ENCODE measurements around the gene GATA3. TPM values are rescaled to one million over a fixed set of nuclear protein-coding genes. Genes with fewer than 3 reads are reported as not detected.

The GATA3 gene
- total RNA-seq, 1 experiment from 2014 or later, result 3.1 TPM

GRCh38 chr10:8112942-8113442 is 58.5 kb downstream of the GATA3 start:
- ChIA-PET POLR2A (ENCODE audit: low non-redundant PET) (no interaction called here), CTCF (no interaction called here)
- no peak overlapping the region for H3K4me3 ChIP-seq (ENCODE audit: low read depth, low read length, poor library complexity, severe bottlenecking)
- H3K27me3 ChIP-seq (replicated peaks; ENCODE audit: insufficient read depth, low read depth, low read length, poor library complexity), result no peaks in the 10 kb centered on the region
- TF ChIP-seq CTCF (conservative IDR thresholded peaks at IDR 0.05; ENCODE audit: low read depth, low read length) (no peak), EZH2 (IDR thresholded peaks at IDR 0.05; ENCODE audit: borderline replicate concordance, low read depth, low read length, poor library complexity, severe bottlenecking) (no peak)
- H3K9me3 ChIP-seq (ENCODE audit: low read depth, low read length, poor library complexity, severe bottlenecking), result no peaks in the 10 kb centered on the region
- H3K4me1 ChIP-seq (ENCODE audit: insufficient read depth, low read length, poor library complexity, severe bottlenecking), result no peaks in the 10 kb centered on the region
- BruUV-seq (replicated peaks), result no TSS peak
- no peaks in the 10 kb centered on the region for H3K36me3 ChIP-seq (ENCODE audit: insufficient read depth, low read length, poor library complexity, severe bottlenecking)
- no peak overlapping the region for H3K27ac ChIP-seq (ENCODE audit: low read depth, low read length, poor library complexity, severe bottlenecking)
- intact Hi-C loops (cut with micrococcal nuclease; ENCODE audit: unreplicated experiment), result no loop called here
- no peak for DNase-seq (ENCODE audit: low spot score)

GRCh38 chr10:8113616-8114015 is 59.1 kb downstream of the GATA3 start:
- Histone ChIP-seq H3K27ac (ENCODE audit: low read depth, low read length, poor library complexity, severe bottlenecking) (no peak overlapping the region), H3K4me1 (ENCODE audit: insufficient read depth, low read length, poor library complexity, severe bottlenecking) (no peaks in the 10 kb centered on the region), H3K4me3 (ENCODE audit: low read depth, low read length, poor library complexity, severe bottlenecking) (no peak overlapping the region), H3K27me3 (replicated peaks; ENCODE audit: insufficient read depth, low read depth, low read length, poor library complexity) (no peaks in the 10 kb centered on the region), H3K36me3 (ENCODE audit: insufficient read depth, low read length, poor library complexity, severe bottlenecking) (no peaks in the 10 kb centered on the region), H3K9me3 (ENCODE audit: low read depth, low read length, poor library complexity, severe bottlenecking) (no peaks in the 10 kb centered on the region)
- POLR2A ChIA-PET (ENCODE audit: low non-redundant PET), result no interaction called here
- CTCF ChIA-PET, result no interaction called here
- DNase-seq (ENCODE audit: low spot score), result no peak
- no peak for TF ChIP-seq EZH2 (IDR thresholded peaks at IDR 0.05; ENCODE audit: borderline replicate concordance, low read depth, low read length, poor library complexity, severe bottlenecking)
- no peak for TF ChIP-seq CTCF (conservative IDR thresholded peaks at IDR 0.05; ENCODE audit: low read depth, low read length)
- no TSS peak for BruUV-seq (replicated peaks)
- intact Hi-C loops (cut with micrococcal nuclease; ENCODE audit: unreplicated experiment), result no loop called here

GRCh38 chr10:8114741-8115617 is 60.5 kb downstream of the GATA3 start:
- POLR2A ChIA-PET (ENCODE audit: low non-redundant PET), result no interaction called here

More at GRCh38 chr10:8114741-8115617, 60.5 kb downstream of the GATA3 start:
- intact Hi-C loops (cut with micrococcal nuclease; ENCODE audit: unreplicated experiment), result no loop called here
- H3K36me3 ChIP-seq (ENCODE audit: insufficient read depth, low read length, poor library complexity, severe bottlenecking), result no peaks in the 10 kb centered on the region
- H3K4me1 ChIP-seq (ENCODE audit: insufficient read depth, low read length, poor library complexity, severe bottlenecking), result no peaks in the 10 kb centered on the region
- no peak for DNase-seq (ENCODE audit: low spot score)
- no peak overlapping the region for H3K4me3 ChIP-seq (ENCODE audit: low read depth, low read length, poor library complexity, severe bottlenecking)
- CTCF ChIA-PET, result no interaction called here
- no peak overlapping the region for H3K27ac ChIP-seq (ENCODE audit: low read depth, low read length, poor library complexity, severe bottlenecking)
- no peaks in the 10 kb centered on the region for H3K9me3 ChIP-seq (ENCODE audit: low read depth, low read length, poor library complexity, severe bottlenecking)
- BruUV-seq (replicated peaks), result no TSS peak
- TF ChIP-seq EZH2 (IDR thresholded peaks at IDR 0.05; ENCODE audit: borderline replicate concordance, low read depth, low read length, poor library complexity, severe bottlenecking) (no peak), CTCF (conservative IDR thresholded peaks at IDR 0.05; ENCODE audit: low read depth, low read length) (no peak)
- no peaks in the 10 kb centered on the region for H3K27me3 ChIP-seq (replicated peaks; ENCODE audit: insufficient read depth, low read depth, low read length, poor library complexity)
